ENCODE measurements around the gene CDKAL1. TPM values are rescaled to one million over a fixed set of nuclear protein-coding genes. Genes with fewer than 3 reads are reported as not detected.
A peak's percentile ranks its signal among the peaks of the same experiment; 100 is the strongest.

CDKAL1 gene
- total and polyA plus RNA-seq, 2 experiments from 2014 or later = 14.4 to 19.5 TPM

DNA sequence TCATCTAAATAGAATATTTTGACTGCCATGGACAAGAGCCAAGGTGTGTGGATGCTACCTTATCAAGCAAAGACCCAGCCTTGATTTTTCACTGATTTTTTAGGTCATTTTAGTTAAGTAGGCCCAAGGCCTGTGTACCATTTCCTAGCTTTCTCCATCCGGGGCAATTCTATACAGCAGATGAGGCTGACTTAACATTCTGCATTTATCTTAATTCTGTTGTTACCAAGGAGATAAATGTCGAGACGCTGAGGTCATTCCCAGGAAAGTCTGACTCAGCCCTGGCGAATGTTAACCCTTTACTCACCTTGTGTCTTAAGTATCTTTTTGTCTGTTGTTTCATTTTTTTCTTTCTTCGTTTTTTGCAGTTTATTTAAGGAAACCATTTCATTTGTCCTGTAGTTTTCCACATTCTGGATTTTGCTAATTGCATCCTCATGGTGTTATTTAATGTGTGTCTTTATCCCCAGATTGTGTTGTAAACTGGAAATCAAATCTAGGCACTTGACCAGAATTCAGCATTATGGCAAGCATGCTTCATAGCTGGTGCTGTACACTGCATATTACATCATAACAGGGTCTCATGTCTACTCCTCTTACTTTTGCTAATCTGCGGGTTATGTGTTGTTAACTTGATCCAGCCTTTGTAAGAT lies 277.0 kb downstream of the CDKAL1 start:
- H3K9me2 ChIP-seq (replicated peaks; ENCODE audit: insufficient read depth) = no peaks in the 10 kb centered on the region
- H4K20me1 ChIP-seq (ENCODE audit: insufficient read depth, poor library complexity, severe bottlenecking) = no peaks in the 10 kb centered on the region
- TF ChIP-seq EZH2phosphoT487 (IDR thresholded peaks at IDR 0.05; ENCODE audit: low read depth, severe bottlenecking, unreplicated experiment) (no peak), EZH2 (IDR thresholded peaks at IDR 0.05; ENCODE audit: borderline replicate concordance) (no peak)
- TF ChIP-seq, protein P1, sequence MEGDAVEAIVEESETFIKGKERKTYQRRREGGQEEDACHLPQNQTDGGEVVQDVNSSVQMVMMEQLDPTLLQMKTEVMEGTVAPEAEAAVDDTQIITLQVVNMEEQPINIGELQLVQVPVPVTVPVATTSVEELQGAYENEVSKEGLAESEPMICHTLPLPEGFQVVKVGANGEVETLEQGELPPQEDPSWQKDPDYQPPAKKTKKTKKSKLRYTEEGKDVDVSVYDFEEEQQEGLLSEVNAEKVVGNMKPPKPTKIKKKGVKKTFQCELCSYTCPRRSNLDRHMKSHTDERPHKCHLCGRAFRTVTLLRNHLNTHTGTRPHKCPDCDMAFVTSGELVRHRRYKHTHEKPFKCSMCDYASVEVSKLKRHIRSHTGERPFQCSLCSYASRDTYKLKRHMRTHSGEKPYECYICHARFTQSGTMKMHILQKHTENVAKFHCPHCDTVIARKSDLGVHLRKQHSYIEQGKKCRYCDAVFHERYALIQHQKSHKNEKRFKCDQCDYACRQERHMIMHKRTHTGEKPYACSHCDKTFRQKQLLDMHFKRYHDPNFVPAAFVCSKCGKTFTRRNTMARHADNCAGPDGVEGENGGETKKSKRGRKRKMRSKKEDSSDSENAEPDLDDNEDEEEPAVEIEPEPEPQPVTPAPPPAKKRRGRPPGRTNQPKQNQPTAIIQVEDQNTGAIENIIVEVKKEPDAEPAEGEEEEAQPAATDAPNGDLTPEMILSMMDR (IDR thresholded peaks at IDR 0.05; ENCODE audit: poor library complexity) = no peak
- no peak overlapping the region for H3K4me2 ChIP-seq
- H3K79me2 ChIP-seq = no peaks in the 10 kb centered on the region
- H3K36me3 ChIP-seq (replicated peaks; ENCODE audit: insufficient read depth, low read depth) = no peaks in the 10 kb centered on the region
- no peaks in the 10 kb centered on the region for H3K27me3 ChIP-seq
- 18% methylated on average over 6 of the region's 6 CpGs for WGBS (ENCODE audit: low lambda C conversion rate, missing lambda C conversion rate)
- peak; percentile 83 for DNase-seq (ENCODE audit: low spot score)
- no peak overlapping the region for H3K4me3 ChIP-seq
- peaks cover 5% of the 10 kb centered on the region for H3K4me1 ChIP-seq (ENCODE audit: insufficient read depth)
- peak overlapping the region; percentile 85 for H3K27ac ChIP-seq
- peaks cover 5% of the 10 kb centered on the region for H3K9me3 ChIP-seq (ENCODE audit: low read depth)
- no peak overlapping the region for H2AFZ ChIP-seq

DNA sequence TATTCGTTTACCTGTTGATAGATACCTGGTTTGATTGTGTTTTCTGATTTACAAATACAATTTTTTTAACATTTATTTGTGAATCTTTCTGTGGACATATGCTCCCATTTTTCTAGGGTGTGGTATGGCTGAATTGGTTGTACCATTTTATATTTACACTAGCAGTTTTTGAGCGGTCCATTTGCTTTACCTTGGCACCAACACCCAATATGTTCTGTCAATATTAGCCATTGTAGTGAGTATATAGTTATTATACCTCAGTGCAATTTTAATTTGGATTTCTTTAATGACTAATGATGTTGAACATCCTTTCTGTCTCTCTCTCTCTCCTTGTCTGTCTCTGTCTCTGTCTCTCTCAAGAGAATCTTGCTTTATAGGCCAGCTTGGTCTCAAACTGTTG lies 278.5 kb downstream of the CDKAL1 start:
- WGBS (ENCODE audit: low lambda C conversion rate, missing lambda C conversion rate) = 93% methylated on average over 2 of the region's 2 CpGs
- Histone ChIP-seq H3K9me3 (ENCODE audit: low read depth) (no peaks in the 10 kb centered on the region), H3K36me3 (replicated peaks; ENCODE audit: insufficient read depth, low read depth) (no peaks in the 10 kb centered on the region), H3K27ac (no peak overlapping the region), H3K4me3 (no peak overlapping the region), H3K4me1 (ENCODE audit: insufficient read depth) (peaks cover 5% of the 10 kb centered on the region), H3K4me2 (no peak overlapping the region), H3K79me2 (no peaks in the 10 kb centered on the region), H2AFZ (no peak overlapping the region), H3K27me3 (no peaks in the 10 kb centered on the region), H4K20me1 (ENCODE audit: insufficient read depth, poor library complexity, severe bottlenecking) (no peaks in the 10 kb centered on the region), H3K9me2 (replicated peaks; ENCODE audit: insufficient read depth) (no peaks in the 10 kb centered on the region)
- TF ChIP-seq, protein P1 (IDR thresholded peaks at IDR 0.05; ENCODE audit: poor library complexity) = no peak
- TF ChIP-seq EZH2 (IDR thresholded peaks at IDR 0.05; ENCODE audit: borderline replicate concordance) (no peak), EZH2phosphoT487 (IDR thresholded peaks at IDR 0.05; ENCODE audit: low read depth, severe bottlenecking, unreplicated experiment) (no peak)
- DNase-seq (ENCODE audit: low spot score) = no peak

GRCh38 chr6:20814494-20814893 lies 280.2 kb downstream of the CDKAL1 start:
- Histone ChIP-seq H3K27ac (no peak overlapping the region), H3K9me2 (replicated peaks; ENCODE audit: insufficient read depth) (no peaks in the 10 kb centered on the region), H3K36me3 (replicated peaks; ENCODE audit: insufficient read depth, low read depth) (no peaks in the 10 kb centered on the region), H3K4me2 (no peak overlapping the region), H3K79me2 (no peaks in the 10 kb centered on the region), H3K9me3 (ENCODE audit: low read depth) (no peaks in the 10 kb centered on the region), H3K27me3 (no peaks in the 10 kb centered on the region), H2AFZ (no peak overlapping the region), H3K4me1 (ENCODE audit: insufficient read depth) (peaks cover 5% of the 10 kb centered on the region), H4K20me1 (ENCODE audit: insufficient read depth, poor library complexity, severe bottlenecking) (no peaks in the 10 kb centered on the region), H3K4me3 (no peak overlapping the region)
- WGBS (ENCODE audit: low lambda C conversion rate, missing lambda C conversion rate) = 95% methylated on average over 4 of the region's 4 CpGs
- TF ChIP-seq, protein P1 (IDR thresholded peaks at IDR 0.05; ENCODE audit: poor library complexity) = no peak
- no peak for TF ChIP-seq EZH2phosphoT487 (IDR thresholded peaks at IDR 0.05; ENCODE audit: low read depth, severe bottlenecking, unreplicated experiment)
- no peak for TF ChIP-seq EZH2 (IDR thresholded peaks at IDR 0.05; ENCODE audit: borderline replicate concordance)
- no peak for DNase-seq (ENCODE audit: low spot score)

Measured in hepatocyte (in vitro differentiated cells).